ENCODE results near the gene NCOA5. TPM values are rescaled to one million over a fixed set of nuclear protein-coding genes. Genes with fewer than 3 reads are reported as not detected.
A peak's percentile ranks its signal among the peaks of the same experiment; 100 is the strongest.
"Not testable (repeated sequence)": the region's sequence is repeated elsewhere in the genome, so short reads cannot be mapped to it uniquely, and the experiment has no call there.

NCOA5 gene
- total RNA-seq, 2 experiments from 2014 or later = 9.7 to 10.5 TPM

GRCh38 chr20:46100988-46101387 is 11.2 kb upstream of the NCOA5 start:
- Mint-ChIP-seq H3K36me3 (ENCODE audit: low read depth) (no peaks in the 10 kb centered on the region), H3K4me3 (no peak overlapping the region), H3K9me3 (no peaks in the 10 kb centered on the region), H3K27me3 (peaks cover 74% of the 10 kb centered on the region), H3K27ac (no peak overlapping the region), H3K4me1 (ENCODE audit: low read depth) (no peaks in the 10 kb centered on the region)
- no peak for TF ChIP-seq CTCF (IDR thresholded peaks at IDR 0.05)
- H3K9me3 ChIP-seq (ENCODE audit: control insufficient read depth in 1 of 2, insufficient read depth in 1 of 2, low read length in 2 of 2) = peaks cover 0 to 6% of the 10 kb centered on the region in 2 experiments
- no peaks in the 10 kb centered on the region for H3K36me3 ChIP-seq (ENCODE audit: insufficient read depth, low read length)
- CTCF ChIA-PET = no interaction called here
- H3K4me1 ChIP-seq (ENCODE audit: insufficient read depth, low read length) = no peaks in the 10 kb centered on the region
- peaks cover 46 to 55% of the 10 kb centered on the region in 2 experiments for H3K27me3 ChIP-seq (ENCODE audit: control insufficient read depth in 1 of 2, insufficient read depth in 2 of 2, low read length in 2 of 2)
- ATAC-seq (ENCODE audit: poor library complexity) (no peak), DNase-seq (no peak)
- POLR2A ChIA-PET = no interaction called here
- H3K27ac ChIP-seq (ENCODE audit: low read depth in 1 of 2, low read length in 2 of 2) = no peak overlapping the region
- no peak overlapping the region for H3K4me3 ChIP-seq (ENCODE audit: low read length)
- intact Hi-C loops (cut with DNase I, micrococcal nuclease) = no loop called here

- H3K9me3 ChIP-seq (ENCODE audit: control insufficient read depth in 1 of 2, insufficient read depth in 1 of 2, low read length in 2 of 2); H3K27ac ChIP-seq (ENCODE audit: low read depth in 1 of 2, low read length in 2 of 2); DNase-seq; H3K4me3 Mint-ChIP-seq; H3K4me1 ChIP-seq (ENCODE audit: insufficient read depth, low read length); H3K4me1 Mint-ChIP-seq (ENCODE audit: low read depth); H3K36me3 ChIP-seq (ENCODE audit: insufficient read depth, low read length); H3K9me3 Mint-ChIP-seq; POLR2A ChIA-PET; CTCF ChIA-PET; H3K27ac Mint-ChIP-seq; H3K36me3 Mint-ChIP-seq (ENCODE audit: low read depth); ATAC-seq (ENCODE audit: poor library complexity); intact Hi-C loops (cut with DNase I, micrococcal nuclease); H3K4me3 ChIP-seq (ENCODE audit: low read length): not testable (repeated sequence)
- peaks cover 72% of the 10 kb centered on the region for H3K27me3 Mint-ChIP-seq
- peaks cover 46 to 51% of the 10 kb centered on the region in 2 experiments for H3K27me3 ChIP-seq (ENCODE audit: control insufficient read depth in 1 of 2, insufficient read depth in 2 of 2, low read length in 2 of 2)
These were observed 10.7 kb upstream of the NCOA5 start for GRCh38 chr20:46100444-46100843.

GRCh38 chr20:46099491-46100287 is 9.9 kb upstream of the NCOA5 start:
- ATAC-seq (ENCODE audit: poor library complexity) (no peak), DNase-seq (peak in 2 of 14 experiments; percentile 21 to 24)
- Histone ChIP-seq H3K27me3 (ENCODE audit: control insufficient read depth in 1 of 2, insufficient read depth in 2 of 2, low read length in 2 of 2) (peaks cover 41 to 47% of the 10 kb centered on the region in 2 experiments), H3K9me3 (ENCODE audit: control insufficient read depth in 1 of 2, insufficient read depth in 1 of 2, low read length in 2 of 2) (peaks cover 0 to 6% of the 10 kb centered on the region in 2 experiments), H3K36me3 (ENCODE audit: insufficient read depth, low read length) (no peaks in the 10 kb centered on the region), H3K4me1 (ENCODE audit: insufficient read depth, low read length) (no peaks in the 10 kb centered on the region), H3K4me3 (ENCODE audit: low read length) (no peak overlapping the region), H3K27ac (ENCODE audit: low read depth in 1 of 2, low read length in 2 of 2) (no peak overlapping the region)
- H3K36me3 Mint-ChIP-seq (ENCODE audit: low read depth) = no peaks in the 10 kb centered on the region
- H3K4me1 Mint-ChIP-seq (ENCODE audit: low read depth) = no peaks in the 10 kb centered on the region
- intact Hi-C loops (cut with DNase I, micrococcal nuclease) = no loop called here
- no peak for TF ChIP-seq CTCF (IDR thresholded peaks at IDR 0.05)
- no peak overlapping the region for H3K27ac Mint-ChIP-seq
- peaks cover 68% of the 10 kb centered on the region for H3K27me3 Mint-ChIP-seq
- H3K9me3 Mint-ChIP-seq = no peaks in the 10 kb centered on the region
- no peak overlapping the region for H3K4me3 Mint-ChIP-seq
- ChIA-PET CTCF (no interaction called here), POLR2A (interaction anchor here (0.9 kb wide), 1 partner anchor 11 kb away, joined by 3 read pairs; no protein-coding TSS in a partner anchor)
